ENCODE measurements around the gene DLG2.

Gene DLG2

GRCh38 chr11:83645561-83645960, 1981.6 kb downstream of the DLG2 start:
- DNase-seq (ENCODE audit: low read depth) = no peak
- H3K4me3 ChIP-seq (ENCODE audit: low read depth, low read length) = no peak overlapping the region
- TF ChIP-seq CTCF (IDR thresholded peaks at IDR 0.05; ENCODE audit: low read depth, low read length, missing control alignments) = no peak

DNA sequence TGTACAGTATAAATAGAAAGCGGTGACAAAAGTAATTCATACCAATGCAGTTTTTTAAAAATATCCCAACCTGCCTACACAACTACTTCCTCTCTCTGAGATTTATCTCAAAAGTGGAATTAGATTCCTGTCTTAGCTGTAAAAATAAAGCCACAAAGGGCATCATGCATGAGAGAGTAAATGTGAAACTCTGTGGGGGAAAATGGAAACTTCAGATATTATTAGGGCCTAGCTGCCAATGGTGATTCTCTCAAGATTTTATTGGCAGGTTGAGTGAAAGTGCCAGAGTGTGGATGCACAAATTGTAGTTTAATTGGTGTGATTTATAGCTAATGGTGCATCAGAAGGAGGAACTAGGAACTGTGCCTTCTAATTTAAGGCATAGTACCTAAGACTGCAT, 1984.0 kb downstream of the DLG2 start:
- DNase-seq (ENCODE audit: low read depth) = no peak
- no peak for TF ChIP-seq CTCF (IDR thresholded peaks at IDR 0.05; ENCODE audit: low read depth, low read length, missing control alignments)

DNA sequence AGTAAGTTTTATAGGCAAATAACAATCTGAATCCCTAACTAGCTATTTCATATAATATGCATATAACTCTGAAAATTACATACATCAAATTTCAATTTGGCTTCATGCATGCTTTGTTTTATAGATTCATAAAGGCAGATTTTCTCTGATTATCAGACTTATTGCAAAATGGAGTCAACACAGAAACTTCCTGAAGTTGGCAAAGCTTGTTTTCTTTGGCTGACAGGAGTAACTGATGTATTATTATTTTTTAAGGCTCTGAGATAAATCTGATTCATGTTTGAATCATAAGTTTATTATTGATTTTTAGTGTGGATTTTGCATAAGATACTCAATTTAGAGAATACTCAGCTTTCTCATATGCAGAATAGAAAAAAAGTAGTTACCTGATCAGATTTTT, 1984.6 kb downstream of the DLG2 start:
- H3K4me3 ChIP-seq (ENCODE audit: low read depth, low read length) = no peak overlapping the region
- no peak for TF ChIP-seq CTCF (IDR thresholded peaks at IDR 0.05; ENCODE audit: low read depth, low read length, missing control alignments)
- no peak for DNase-seq (ENCODE audit: low read depth)

More for the DNA sequence above, 1984.0 kb downstream of the DLG2 start:
- H3K4me3 ChIP-seq (ENCODE audit: low read depth, low read length) = no peak overlapping the region

DNA sequence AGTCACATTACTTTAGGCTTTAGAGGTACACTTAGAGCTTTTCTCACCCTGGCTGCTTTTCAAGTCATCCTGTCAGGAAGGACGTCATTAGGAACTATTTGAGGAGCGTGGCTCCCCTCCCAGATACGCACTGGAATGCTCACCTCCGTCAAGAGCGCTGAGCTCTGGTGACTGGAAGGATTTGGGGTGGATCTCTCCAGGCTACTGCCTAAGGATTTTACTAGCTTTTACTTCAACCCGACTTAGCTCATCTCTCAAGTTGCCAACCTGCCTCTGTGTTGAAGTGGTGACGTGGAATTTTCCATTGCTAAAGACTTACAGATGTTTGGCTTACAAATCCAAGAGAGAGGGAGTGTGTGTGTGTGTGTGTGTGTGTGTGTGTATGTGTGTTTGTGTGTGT, 1985.6 kb downstream of the DLG2 start:
- DNase-seq (ENCODE audit: low read depth) = no peak
- H3K4me3 ChIP-seq (ENCODE audit: low read depth, low read length) = no peak overlapping the region
- no peak for TF ChIP-seq CTCF (IDR thresholded peaks at IDR 0.05; ENCODE audit: low read depth, low read length, missing control alignments)

DNA sequence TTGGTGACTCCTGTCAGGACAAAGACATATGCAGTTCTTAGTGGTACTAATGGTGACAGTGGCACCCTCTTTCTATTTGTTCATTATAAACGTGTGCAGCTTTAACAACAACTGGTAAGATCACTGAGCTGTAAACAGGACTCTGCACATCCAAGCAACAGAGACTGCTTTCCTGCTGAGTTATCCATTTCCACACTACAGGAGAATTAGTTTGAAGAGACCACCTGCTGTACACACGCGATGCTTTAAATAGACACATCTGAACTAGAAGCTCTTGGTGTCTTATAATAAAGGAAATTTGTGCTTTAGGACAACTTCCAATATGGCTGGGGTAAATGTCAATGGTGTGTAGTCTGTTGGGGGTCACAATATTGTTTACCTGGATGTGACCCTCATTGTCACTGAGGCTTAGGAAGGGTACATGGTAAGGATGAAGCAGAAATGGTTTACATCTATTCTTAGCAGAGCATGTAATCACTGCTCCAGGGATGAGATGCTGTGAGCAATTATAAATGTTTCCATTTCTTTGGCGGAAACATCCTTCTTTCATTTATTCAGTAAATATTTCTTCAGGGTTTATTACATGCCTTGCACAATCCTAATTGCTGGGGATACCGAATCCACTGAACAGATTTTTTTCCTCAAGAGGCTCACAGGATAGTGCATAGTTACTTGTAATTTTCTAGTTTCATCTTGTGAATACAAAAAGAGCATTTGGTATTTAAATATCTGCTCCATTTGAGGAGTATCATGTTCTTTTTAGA, 1987.0 kb downstream of the DLG2 start:
- no peak overlapping the region for H3K4me3 ChIP-seq (ENCODE audit: low read depth, low read length)
- no peak for DNase-seq (ENCODE audit: low read depth)
- no peak for TF ChIP-seq CTCF (IDR thresholded peaks at IDR 0.05; ENCODE audit: low read depth, low read length, missing control alignments)

DNA sequence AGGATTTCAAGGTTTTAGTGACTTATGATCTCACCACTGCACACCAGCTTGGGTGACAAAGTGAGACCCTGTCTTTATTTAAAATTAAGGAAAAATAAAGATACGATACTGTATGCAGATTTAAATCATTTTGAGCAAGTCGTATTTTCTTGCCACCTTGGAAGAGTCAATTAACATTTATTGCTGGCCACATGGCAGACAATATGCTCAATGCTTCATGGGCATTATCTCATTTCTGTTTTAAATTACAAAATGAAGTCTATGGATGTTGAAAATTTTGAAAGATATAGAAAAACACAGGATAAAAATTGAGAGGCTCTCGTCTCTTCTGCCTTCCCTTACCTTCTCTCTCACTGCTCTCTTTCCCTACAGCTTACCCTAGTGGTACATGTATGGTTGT, 1992.0 kb downstream of the DLG2 start:
- no peak for DNase-seq (ENCODE audit: low read depth)
- no peak for TF ChIP-seq CTCF (IDR thresholded peaks at IDR 0.05; ENCODE audit: low read depth, low read length, missing control alignments)
- no peak overlapping the region for H3K4me3 ChIP-seq (ENCODE audit: low read depth, low read length)

DNA sequence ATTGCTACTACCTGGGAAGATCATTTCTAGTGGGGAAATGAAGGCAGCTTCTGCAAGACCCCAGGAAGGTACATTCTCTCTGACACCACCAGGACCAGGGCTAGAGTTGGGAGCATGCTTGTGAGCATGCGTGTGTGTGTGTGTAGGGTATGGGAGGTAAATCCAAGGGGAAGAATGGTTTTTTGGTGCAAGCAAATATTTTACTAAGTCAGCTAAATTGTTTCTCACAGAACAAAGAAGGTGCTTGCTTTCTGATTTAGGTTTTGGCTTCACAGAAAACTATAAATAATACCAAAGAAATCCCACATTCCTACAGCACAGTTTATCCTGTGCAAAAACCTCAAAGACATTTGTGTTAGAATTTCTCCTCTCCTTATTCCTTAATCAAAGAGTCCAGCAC, 1996.9 kb downstream of the DLG2 start:
- DNase-seq (ENCODE audit: low read depth) = no peak
- no peak overlapping the region for H3K4me3 ChIP-seq (ENCODE audit: low read depth, low read length)
- no peak for TF ChIP-seq CTCF (IDR thresholded peaks at IDR 0.05; ENCODE audit: low read depth, low read length, missing control alignments)

Measured in GM12864 (cell line).